ENCODE measurements around the gene DPP4. TPM values are rescaled to one million over a fixed set of nuclear protein-coding genes. Genes with fewer than 3 reads are reported as not detected.

Gene DPP4
- total and polyA plus RNA-seq, 2 experiments from 2014 or later, result 149 to 218 TPM

- Histone ChIP-seq H3K9me2 (replicated peaks; ENCODE audit: insufficient read depth) (no peaks in the 10 kb centered on the region), H2AFZ (no peak overlapping the region), H3K27ac (no peak overlapping the region), H3K4me1 (ENCODE audit: insufficient read depth) (no peaks in the 10 kb centered on the region), H3K4me2 (no peak overlapping the region), H4K20me1 (ENCODE audit: insufficient read depth, poor library complexity, severe bottlenecking) (no peaks in the 10 kb centered on the region), H3K9me3 (ENCODE audit: low read depth) (no peaks in the 10 kb centered on the region), H3K36me3 (replicated peaks; ENCODE audit: insufficient read depth, low read depth) (no peaks in the 10 kb centered on the region), H3K27me3 (no peaks in the 10 kb centered on the region), H3K79me2 (no peaks in the 10 kb centered on the region), H3K4me3 (no peak overlapping the region)
- 82% methylated on average over 3 of the region's 3 CpGs for WGBS (ENCODE audit: low lambda C conversion rate, missing lambda C conversion rate)
- TF ChIP-seq EZH2phosphoT487 (IDR thresholded peaks at IDR 0.05; ENCODE audit: low read depth, severe bottlenecking, unreplicated experiment) (no peak), EZH2 (IDR thresholded peaks at IDR 0.05; ENCODE audit: borderline replicate concordance) (no peak)
- DNase-seq (ENCODE audit: low spot score), result no peak
These were observed 98.8 kb downstream of the DPP4 start for GRCh38 chr2:161975062-161975812.

GRCh38 chr2:161974461-161974860 lies 99.6 kb downstream of the DPP4 start:
- H3K79me2 ChIP-seq, result no peaks in the 10 kb centered on the region
- H4K20me1 ChIP-seq (ENCODE audit: insufficient read depth, poor library complexity, severe bottlenecking), result no peaks in the 10 kb centered on the region
- no peak for DNase-seq (ENCODE audit: low spot score)
- no peak overlapping the region for H3K4me2 ChIP-seq
- TF ChIP-seq EZH2phosphoT487 (IDR thresholded peaks at IDR 0.05; ENCODE audit: low read depth, severe bottlenecking, unreplicated experiment) (no peak), CTCF (IDR thresholded peaks at IDR 0.05; ENCODE audit: poor library complexity) (no peak), EZH2 (IDR thresholded peaks at IDR 0.05; ENCODE audit: borderline replicate concordance) (no peak)
- no peaks in the 10 kb centered on the region for H3K9me3 ChIP-seq (ENCODE audit: low read depth)
- 91% methylated on average over 2 of the region's 2 CpGs for WGBS (ENCODE audit: low lambda C conversion rate, missing lambda C conversion rate)
- H2AFZ ChIP-seq, result no peak overlapping the region
- H3K36me3 ChIP-seq (replicated peaks; ENCODE audit: insufficient read depth, low read depth), result no peaks in the 10 kb centered on the region
- H3K4me3 ChIP-seq, result no peak overlapping the region
- no peak overlapping the region for H3K27ac ChIP-seq
- no peaks in the 10 kb centered on the region for H3K27me3 ChIP-seq
- no peaks in the 10 kb centered on the region for H3K9me2 ChIP-seq (replicated peaks; ENCODE audit: insufficient read depth)
- H3K4me1 ChIP-seq (ENCODE audit: insufficient read depth), result no peaks in the 10 kb centered on the region

- no peak for DNase-seq (ENCODE audit: low spot score)
- Histone ChIP-seq H3K4me3 (no peak overlapping the region), H3K4me1 (ENCODE audit: insufficient read depth) (no peaks in the 10 kb centered on the region), H3K79me2 (no peaks in the 10 kb centered on the region), H3K27ac (no peak overlapping the region), H3K9me2 (replicated peaks; ENCODE audit: insufficient read depth) (no peaks in the 10 kb centered on the region), H2AFZ (no peak overlapping the region), H3K36me3 (replicated peaks; ENCODE audit: insufficient read depth, low read depth) (no peaks in the 10 kb centered on the region), H3K9me3 (ENCODE audit: low read depth) (no peaks in the 10 kb centered on the region), H3K27me3 (no peaks in the 10 kb centered on the region), H4K20me1 (ENCODE audit: insufficient read depth, poor library complexity, severe bottlenecking) (no peaks in the 10 kb centered on the region), H3K4me2 (no peak overlapping the region)
- no peak for TF ChIP-seq CTCF (IDR thresholded peaks at IDR 0.05; ENCODE audit: poor library complexity)
- no peak for TF ChIP-seq EZH2 (IDR thresholded peaks at IDR 0.05; ENCODE audit: borderline replicate concordance)
- 70% methylated on average over 2 of the region's 2 CpGs for WGBS (ENCODE audit: low lambda C conversion rate, missing lambda C conversion rate)
These were observed 101.1 kb downstream of the DPP4 start for GRCh38 chr2:161972866-161973265.

- TF ChIP-seq EZH2phosphoT487 (IDR thresholded peaks at IDR 0.05; ENCODE audit: low read depth, severe bottlenecking, unreplicated experiment) (no peak), EZH2 (IDR thresholded peaks at IDR 0.05; ENCODE audit: borderline replicate concordance) (no peak), CTCF (IDR thresholded peaks at IDR 0.05; ENCODE audit: poor library complexity) (no peak)
- H3K27ac ChIP-seq, result no peak overlapping the region
- no peak overlapping the region for H2AFZ ChIP-seq
- no peaks in the 10 kb centered on the region for H3K27me3 ChIP-seq
- no peaks in the 10 kb centered on the region for H3K36me3 ChIP-seq (replicated peaks; ENCODE audit: insufficient read depth, low read depth)
- no peaks in the 10 kb centered on the region for H3K9me3 ChIP-seq (ENCODE audit: low read depth)
- no peaks in the 10 kb centered on the region for H4K20me1 ChIP-seq (ENCODE audit: insufficient read depth, poor library complexity, severe bottlenecking)
- H3K4me2 ChIP-seq, result no peak overlapping the region
- no peaks in the 10 kb centered on the region for H3K9me2 ChIP-seq (replicated peaks; ENCODE audit: insufficient read depth)
- no peaks in the 10 kb centered on the region for H3K4me1 ChIP-seq (ENCODE audit: insufficient read depth)
- no peak overlapping the region for H3K4me3 ChIP-seq
- 96% methylated on average over 1 of the region's 1 CpG for WGBS (ENCODE audit: low lambda C conversion rate, missing lambda C conversion rate)
- H3K79me2 ChIP-seq, result no peaks in the 10 kb centered on the region
- DNase-seq (ENCODE audit: low spot score), result no peak
These were observed 101.8 kb downstream of the DPP4 start for GRCh38 chr2:161972232-161972631.
